Tibial nerve (tissue), 3 donors: Measurements from ENCODE around the gene ZBTB47.

ENCODE experiments used
- POLR2A ChIP-seq, 2 donors: fragments of 450-650 bp; IDR thresholded peaks; one replicate each; pipeline ENCODE4 v1.6.1; 2017; ENCODE audit warnings: antibody characterized with exemption in 2 of 2, mild to moderate bottlenecking in 2 of 2, moderate library complexity in 2 of 2
- TF ChIP-seq, protein P1 (sequence below), 5 experiments: fragments of 200-600 bp in 3 of 5; fragments of 450-650 bp in 2 of 5; sonication (generic) in 3 of 5; IDR thresholded peaks; one replicate each; pipeline ENCODE4 v1.5.1; 2016 to 2019; ENCODE audit warnings: antibody characterized with exemption in 5 of 5, mild to moderate bottlenecking in 3 of 5, moderate library complexity in 2 of 5

- TF ChIP-seq, protein P1, sequence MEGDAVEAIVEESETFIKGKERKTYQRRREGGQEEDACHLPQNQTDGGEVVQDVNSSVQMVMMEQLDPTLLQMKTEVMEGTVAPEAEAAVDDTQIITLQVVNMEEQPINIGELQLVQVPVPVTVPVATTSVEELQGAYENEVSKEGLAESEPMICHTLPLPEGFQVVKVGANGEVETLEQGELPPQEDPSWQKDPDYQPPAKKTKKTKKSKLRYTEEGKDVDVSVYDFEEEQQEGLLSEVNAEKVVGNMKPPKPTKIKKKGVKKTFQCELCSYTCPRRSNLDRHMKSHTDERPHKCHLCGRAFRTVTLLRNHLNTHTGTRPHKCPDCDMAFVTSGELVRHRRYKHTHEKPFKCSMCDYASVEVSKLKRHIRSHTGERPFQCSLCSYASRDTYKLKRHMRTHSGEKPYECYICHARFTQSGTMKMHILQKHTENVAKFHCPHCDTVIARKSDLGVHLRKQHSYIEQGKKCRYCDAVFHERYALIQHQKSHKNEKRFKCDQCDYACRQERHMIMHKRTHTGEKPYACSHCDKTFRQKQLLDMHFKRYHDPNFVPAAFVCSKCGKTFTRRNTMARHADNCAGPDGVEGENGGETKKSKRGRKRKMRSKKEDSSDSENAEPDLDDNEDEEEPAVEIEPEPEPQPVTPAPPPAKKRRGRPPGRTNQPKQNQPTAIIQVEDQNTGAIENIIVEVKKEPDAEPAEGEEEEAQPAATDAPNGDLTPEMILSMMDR (IDR thresholded peaks at IDR 0.05) = no peak
- TF ChIP-seq POLR2A (IDR thresholded peaks at IDR 0.05) = no peak
Measured at GRCh38 chr3:42639192-42639591, 14.3 kb upstream of the ZBTB47 start.
